Measurements from ENCODE around the gene KDELR1. TPM values are rescaled to one million over a fixed set of nuclear protein-coding genes. Genes with fewer than 3 reads are reported as not detected.

The KDELR1 gene
- total RNA-seq, 4 donors from 2014 or later: 60.4 to 87.9 (median 70.8) TPM

DNA sequence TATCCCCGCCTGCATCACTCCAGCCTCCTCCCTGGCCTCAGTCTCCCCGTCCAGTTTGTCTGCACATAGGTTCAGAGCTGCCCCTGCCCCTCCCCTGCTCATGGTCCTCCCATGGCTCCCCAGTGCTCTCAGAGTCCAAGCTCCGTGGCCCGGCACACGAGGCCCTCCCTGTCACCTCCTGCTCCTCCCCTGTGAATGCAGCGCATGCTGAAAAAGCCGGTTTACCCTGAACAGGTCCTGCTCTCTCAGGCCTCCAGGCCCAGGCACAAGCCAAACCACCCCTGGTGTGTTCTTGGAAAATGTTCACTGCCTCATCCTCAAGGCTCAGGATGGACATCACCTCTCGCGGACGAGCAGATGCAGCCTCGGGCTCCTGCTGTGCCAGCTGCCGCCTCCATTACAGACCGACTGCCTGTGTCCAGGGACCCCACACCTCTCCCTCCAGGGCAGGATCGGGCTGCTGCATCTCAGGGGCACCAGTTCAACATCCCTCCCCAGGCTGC is 53.0 kb downstream of the KDELR1 start:
- Histone ChIP-seq H3K4me3 (no peak overlapping the region), H3K9me3 (no peaks in the 10 kb centered on the region), H3K27me3 (no peaks in the 10 kb centered on the region), H3K4me1 (peaks cover 0 to 11% (median 3%) of the 10 kb centered on the region in 3 donors), H3K36me3 (peaks cover 0 to 36% of the 10 kb centered on the region in 2 donors), H3K27ac (no peak overlapping the region)
- ATAC-seq: no peak
- TF ChIP-seq POLR2AphosphoS5 (IDR thresholded peaks at IDR 0.05) (no peak), EP300 (IDR thresholded peaks at IDR 0.05) (no peak), POLR2A (IDR thresholded peaks at IDR 0.05) (no peak), CTCF (IDR thresholded peaks at IDR 0.05) (no peak)
- WGBS, 2 donors (ENCODE audit: low coverage in 1 of 2): 100% methylated on average over 2 to 3 of the region's 14 CpGs

- TF ChIP-seq POLR2A (IDR thresholded peaks at IDR 0.05) (no peak), POLR2AphosphoS5 (IDR thresholded peaks at IDR 0.05) (peak; percentile 49), EP300 (IDR thresholded peaks at IDR 0.05) (no peak), CTCF (IDR thresholded peaks at IDR 0.05) (peak in 3 of 4 experiments; percentile 81 to 96 (median 86))
- peak overlapping the region; percentile 81 to 88 (median 86) for H3K27ac ChIP-seq
- H3K4me1 ChIP-seq: peaks cover 0 to 52% (median 16%) of the 10 kb centered on the region in 3 donors
- 2 to 34% methylated on average over 7 to 10 of the region's 54 CpGs for WGBS, 2 donors (ENCODE audit: low coverage in 1 of 2)
- peaks cover 0 to 33% of the 10 kb centered on the region in 2 donors for H3K36me3 ChIP-seq
- ATAC-seq: peak; percentile 88
- no peaks in the 10 kb centered on the region for H3K9me3 ChIP-seq
- H3K27me3 ChIP-seq: no peaks in the 10 kb centered on the region
- H3K4me3 ChIP-seq: peak overlapping the region; percentile 25 to 44
Observed at GRCh38 chr19:48333467-48334384, 57.6 kb downstream of the KDELR1 start.

GRCh38 chr19:48332662-48333466 is 58.5 kb downstream of the KDELR1 start:
- H3K27me3 ChIP-seq: no peaks in the 10 kb centered on the region
- H3K4me3 ChIP-seq: peak overlapping the region; percentile 25 to 44
- no peaks in the 10 kb centered on the region for H3K9me3 ChIP-seq
- H3K27ac ChIP-seq: peak overlapping the region; percentile 81 to 88 (median 86)
- TF ChIP-seq CTCF (IDR thresholded peaks at IDR 0.05) (no peak), POLR2AphosphoS5 (IDR thresholded peaks at IDR 0.05) (peak; percentile 97), POLR2A (IDR thresholded peaks at IDR 0.05) (peak in 1 of 2 donors; percentile 11)
- H3K36me3 ChIP-seq: peaks cover 0 to 33% of the 10 kb centered on the region in 2 donors
- WGBS, 2 donors (ENCODE audit: low coverage in 1 of 2): 0 to 7% methylated on average over 9 to 17 of the region's 25 CpGs
- peak; percentile 82 for ATAC-seq
- peaks cover 0 to 60% (median 16%) of the 10 kb centered on the region in 3 donors for H3K4me1 ChIP-seq

Other genes with a start within 250 kb of the KDELR1 start
- gene LIG1, start 221.2 kb downstream of the KDELR1 start, total RNA-seq: 10 to 100 TPM in 1 of 4 donors, 1 to 10 TPM in 3; 2.7 to 12.6 (median 7.1) TPM
- 1 to 10 TPM; 3.2 to 8.3 (median 5.7) TPM for gene ZSWIM9, start 220.9 kb downstream of the KDELR1 start, total RNA-seq
- 10 to 100 TPM; 18.7 to 30.4 (median 22.4) TPM for gene CARD8, start 135.6 kb downstream of the KDELR1 start, total RNA-seq
- gene ZNF114, start 121.5 kb downstream of the KDELR1 start, total RNA-seq: under 1 TPM in 2 of 4 donors, not detected in 2; 0.27 to 0.64 TPM
- gene EMP3, start 66.0 kb downstream of the KDELR1 start, total RNA-seq: 10 to 100 TPM; 36.3 to 74.2 (median 56.5) TPM
- gene TMEM143, start 27.6 kb downstream of the KDELR1 start, total RNA-seq: 10 to 100 TPM in 1 of 4 donors, 1 to 10 TPM in 3; 2.8 to 13.1 (median 6.6) TPM
- not detected for gene SYNGR4, start 27.2 kb downstream of the KDELR1 start, total RNA-seq
- under 1 TPM in 3 of 4 donors, not detected in 1; 0.08 to 0.62 (median 0.47) TPM for gene GRIN2D, start 2.1 kb upstream of the KDELR1 start, total RNA-seq
- 10 to 100 TPM; 28.9 to 33.1 (median 32.7) TPM for gene GRWD1, start 54.4 kb upstream of the KDELR1 start, total RNA-seq
- under 1 TPM in 3 of 4 donors, not detected in 1; 0.16 to 0.42 (median 0.27) TPM for gene KCNJ14, start 64.0 kb upstream of the KDELR1 start, total RNA-seq
- 10 to 100 TPM; 28.6 to 56.7 (median 47.0) TPM for gene CYTH2, start 77.8 kb upstream of the KDELR1 start, total RNA-seq
- gene LMTK3, start 120.3 kb upstream of the KDELR1 start, total RNA-seq: 1 to 10 TPM in 1 of 4 donors, under 1 TPM in 3; 0.13 to 1.2 (median 0.30) TPM
- 1 to 10 TPM in 2 of 4 donors, under 1 TPM in 1, not detected in 1; 0.93 to 3.9 (median 1.0) TPM for gene SULT2B1, start 160.6 kb upstream of the KDELR1 start, total RNA-seq
- gene SPACA4, start 215.2 kb upstream of the KDELR1 start, total RNA-seq: not detected
- gene FAM83E, start 223.5 kb upstream of the KDELR1 start, total RNA-seq: 1 to 10 TPM in 1 of 4 donors, not detected in 3; 1.5 TPM
- 1,000 to 10,000 TPM; 1,261 to 2,300 (median 1,588) TPM for gene RPL18, start 227.6 kb upstream of the KDELR1 start, total RNA-seq
- 10 to 100 TPM in 3 of 4 donors, 1 to 10 TPM in 1; 7.2 to 17.9 (median 13.7) TPM for gene SPHK2, start 228.0 kb upstream of the KDELR1 start, total RNA-seq
- gene DBP, start 245.8 kb upstream of the KDELR1 start, total RNA-seq: 10 to 100 TPM in 2 of 4 donors, 1 to 10 TPM in 2; 2.9 to 16.8 (median 8.9) TPM

Measured in gastroesophageal sphincter (tissue), 4 donors.